Smooth muscle cell (in vitro differentiated cells): ENCODE data around the gene RWDD3. TPM values are rescaled to one million over a fixed set of nuclear protein-coding genes. Genes with fewer than 3 reads are reported as not detected.

Experiments
- DNase-seq: peaks from one replicate; lab custom pipeline; 2025; ENCODE audit not compliant: unreplicated experiment; lab: John Stamatoyannopoulos, UW
- H2AFZ ChIP-seq: fragments of 200-600 bp; sonication (generic); 2 replicates; pipeline ENCODE4 v1.6.0; 2016; ENCODE audit warnings: antibody characterized with exemption, low read depth, mild to moderate bottlenecking
- H3F3A ChIP-seq: fragments of 200-600 bp; sonication (generic); 2 replicates; pipeline ENCODE4 v1.6.0; 2017; ENCODE audit warnings: antibody characterized with exemption, low read depth
- H3K27ac ChIP-seq: fragments of 200-600 bp; sonication (generic); 2 replicates; pipeline ENCODE4 v1.5.1; 2016; ENCODE audit warnings: low read depth, mild to moderate bottlenecking
- H3K27me3 ChIP-seq: fragments of 200-600 bp; sonication (generic); 2 replicates; pipeline ENCODE4 v1.6.1; 2016; ENCODE audit warnings: low read depth, mild to moderate bottlenecking
- H3K36me3 ChIP-seq: fragments of 200-600 bp; sonication (generic); 2 replicates; pipeline ENCODE4 v1.5.1; 2016; ENCODE audit warnings: low read depth
- H3K4me1 ChIP-seq: fragments of 200-600 bp; sonication (generic); 2 replicates; pipeline ENCODE4 v1.5.1; 2016; ENCODE audit warnings: low read depth
- H3K4me2 ChIP-seq: fragments of 200-600 bp; sonication (generic); 2 replicates; pipeline ENCODE4 v1.6.0; 2016; ENCODE audit warnings: mild to moderate bottlenecking
- H3K4me3 ChIP-seq: fragments of 200-600 bp; sonication (generic); 2 replicates; pipeline ENCODE4 v1.5.1; 2016; ENCODE audit warnings: mild to moderate bottlenecking
- H3K79me2 ChIP-seq: fragments of 200-600 bp; sonication (generic); 2 replicates; pipeline ENCODE4 v1.6.0; 2016; ENCODE audit warnings: low read depth, mild to moderate bottlenecking
- H3K9ac ChIP-seq: fragments of 200-600 bp; sonication (generic); 2 replicates; pipeline ENCODE4 v1.6.0; 2016; ENCODE audit warnings: low read depth
- H3K9me3 ChIP-seq: fragments of 200-600 bp; sonication (generic); replicated peaks from 2 replicates; pipeline ENCODE4 v1.5.1; 2016; ENCODE audit warnings: low read depth
- H4K20me1 ChIP-seq: fragments of 200-600 bp; sonication (generic); 2 replicates; pipeline ENCODE4 v1.6.0; 2016; ENCODE audit warnings: low read depth
- WGBS: methylation state at CpG from one replicate; pipeline ENCODE4 v1.1.7; 2016; ENCODE audit warnings: low lambda C conversion rate; 5-methylcytosine and 5-hydroxymethylcytosine counted together
- polyA plus RNA-seq: library from polyadenylated mRNA; unstranded; fragments of >200 nt; fragmentation: Nextera tagmentation; extraction: Ambion mirVana; gene quantifications from 2 replicates; pipeline ENCODE4 v1.2.1, GENCODE V29; 2016
- total RNA-seq: library from RNA; depleted of rRNA; stranded (reverse); fragments of >200 nt; gene quantifications from 2 replicates; pipeline ENCODE4 v1.2.3, GENCODE V29; 2014
- TF ChIP-seq, protein P1 (sequence below): fragments of 200-600 bp; sonication (generic); IDR thresholded peaks from 2 replicates; pipeline ENCODE4 v1.5.1; 2017; ENCODE audit warnings: borderline replicate concordance, mild to moderate bottlenecking, antibody characterized with exemption; ENCODE audit not compliant: insufficient read depth, poor library complexity, severe bottlenecking

Gene RWDD3
- total and polyA plus RNA-seq, 2 experiments from 2014 or later, result 21.5 to 28.2 TPM

DNA sequence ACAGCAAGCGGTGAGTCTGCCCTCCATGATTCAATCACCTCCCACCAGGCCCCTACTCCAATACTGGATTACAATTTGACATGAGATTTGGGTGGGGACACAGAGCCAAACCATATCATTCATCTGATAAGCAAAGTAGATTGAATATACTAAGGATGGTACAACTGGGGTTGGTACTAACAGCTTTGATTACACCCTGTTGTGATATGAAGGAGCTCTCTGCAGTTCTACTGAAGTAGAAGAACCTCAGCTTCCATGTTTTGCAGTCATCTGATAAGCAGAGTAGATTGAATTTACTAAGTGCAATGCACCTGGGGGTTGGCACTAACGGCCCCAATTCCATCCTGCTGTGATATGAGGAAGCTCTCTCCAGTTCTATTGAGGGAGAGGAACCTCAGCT is 31.1 kb downstream of the RWDD3 start:
- no peaks in the 10 kb centered on the region for H3F3A ChIP-seq
- no peak overlapping the region for H3K9ac ChIP-seq
- no peaks in the 10 kb centered on the region for H3K4me1 ChIP-seq
- no peak overlapping the region for H3K4me2 ChIP-seq
- no peaks in the 10 kb centered on the region for H3K9me3 ChIP-seq
- H3K36me3 ChIP-seq, result no peaks in the 10 kb centered on the region
- H4K20me1 ChIP-seq, result no peaks in the 10 kb centered on the region
- no peak overlapping the region for H3K4me3 ChIP-seq
- TF ChIP-seq, protein P1, sequence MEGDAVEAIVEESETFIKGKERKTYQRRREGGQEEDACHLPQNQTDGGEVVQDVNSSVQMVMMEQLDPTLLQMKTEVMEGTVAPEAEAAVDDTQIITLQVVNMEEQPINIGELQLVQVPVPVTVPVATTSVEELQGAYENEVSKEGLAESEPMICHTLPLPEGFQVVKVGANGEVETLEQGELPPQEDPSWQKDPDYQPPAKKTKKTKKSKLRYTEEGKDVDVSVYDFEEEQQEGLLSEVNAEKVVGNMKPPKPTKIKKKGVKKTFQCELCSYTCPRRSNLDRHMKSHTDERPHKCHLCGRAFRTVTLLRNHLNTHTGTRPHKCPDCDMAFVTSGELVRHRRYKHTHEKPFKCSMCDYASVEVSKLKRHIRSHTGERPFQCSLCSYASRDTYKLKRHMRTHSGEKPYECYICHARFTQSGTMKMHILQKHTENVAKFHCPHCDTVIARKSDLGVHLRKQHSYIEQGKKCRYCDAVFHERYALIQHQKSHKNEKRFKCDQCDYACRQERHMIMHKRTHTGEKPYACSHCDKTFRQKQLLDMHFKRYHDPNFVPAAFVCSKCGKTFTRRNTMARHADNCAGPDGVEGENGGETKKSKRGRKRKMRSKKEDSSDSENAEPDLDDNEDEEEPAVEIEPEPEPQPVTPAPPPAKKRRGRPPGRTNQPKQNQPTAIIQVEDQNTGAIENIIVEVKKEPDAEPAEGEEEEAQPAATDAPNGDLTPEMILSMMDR, result no peak
- DNase-seq, result no peak
- H3K79me2 ChIP-seq, result no peaks in the 10 kb centered on the region
- no peak overlapping the region for H2AFZ ChIP-seq
- no peak overlapping the region for H3K27ac ChIP-seq
- H3K27me3 ChIP-seq, result no peaks in the 10 kb centered on the region
- WGBS, result 94% methylated on average over 2 of the region's 2 CpGs

DNA sequence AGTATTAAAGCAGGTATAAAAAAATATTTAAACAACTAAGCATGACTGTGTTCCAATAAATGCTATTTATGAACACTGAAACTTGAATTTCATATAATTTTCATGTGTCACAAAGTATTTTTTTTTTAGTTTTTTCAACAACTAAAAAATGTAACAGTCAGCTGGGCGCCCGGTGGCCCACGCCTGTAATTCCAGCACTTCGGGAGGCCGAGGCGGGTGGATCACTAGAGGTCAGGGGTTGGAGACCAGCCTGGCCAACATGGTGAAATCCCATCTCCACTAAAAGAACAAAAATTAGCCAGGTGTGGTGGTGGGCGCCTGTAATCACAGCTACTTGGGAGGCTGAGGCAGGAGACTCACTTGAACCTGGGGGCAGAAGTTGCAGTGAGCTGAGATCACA is 42.4 kb downstream of the RWDD3 start:
- H3K4me1 ChIP-seq, result no peaks in the 10 kb centered on the region
- TF ChIP-seq, protein P1, result no peak
- DNase-seq, result no peak
- no peak overlapping the region for H2AFZ ChIP-seq
- H3K9me3 ChIP-seq, result no peaks in the 10 kb centered on the region
- H3F3A ChIP-seq, result no peaks in the 10 kb centered on the region
- H3K79me2 ChIP-seq, result no peaks in the 10 kb centered on the region
- no peak overlapping the region for H3K4me3 ChIP-seq
- no peaks in the 10 kb centered on the region for H4K20me1 ChIP-seq
- H3K9ac ChIP-seq, result no peak overlapping the region
- 90% methylated on average over 7 of the region's 7 CpGs for WGBS
- H3K27ac ChIP-seq, result no peak overlapping the region
- no peaks in the 10 kb centered on the region for H3K27me3 ChIP-seq
- H3K36me3 ChIP-seq, result no peaks in the 10 kb centered on the region
- no peak overlapping the region for H3K4me2 ChIP-seq

DNA sequence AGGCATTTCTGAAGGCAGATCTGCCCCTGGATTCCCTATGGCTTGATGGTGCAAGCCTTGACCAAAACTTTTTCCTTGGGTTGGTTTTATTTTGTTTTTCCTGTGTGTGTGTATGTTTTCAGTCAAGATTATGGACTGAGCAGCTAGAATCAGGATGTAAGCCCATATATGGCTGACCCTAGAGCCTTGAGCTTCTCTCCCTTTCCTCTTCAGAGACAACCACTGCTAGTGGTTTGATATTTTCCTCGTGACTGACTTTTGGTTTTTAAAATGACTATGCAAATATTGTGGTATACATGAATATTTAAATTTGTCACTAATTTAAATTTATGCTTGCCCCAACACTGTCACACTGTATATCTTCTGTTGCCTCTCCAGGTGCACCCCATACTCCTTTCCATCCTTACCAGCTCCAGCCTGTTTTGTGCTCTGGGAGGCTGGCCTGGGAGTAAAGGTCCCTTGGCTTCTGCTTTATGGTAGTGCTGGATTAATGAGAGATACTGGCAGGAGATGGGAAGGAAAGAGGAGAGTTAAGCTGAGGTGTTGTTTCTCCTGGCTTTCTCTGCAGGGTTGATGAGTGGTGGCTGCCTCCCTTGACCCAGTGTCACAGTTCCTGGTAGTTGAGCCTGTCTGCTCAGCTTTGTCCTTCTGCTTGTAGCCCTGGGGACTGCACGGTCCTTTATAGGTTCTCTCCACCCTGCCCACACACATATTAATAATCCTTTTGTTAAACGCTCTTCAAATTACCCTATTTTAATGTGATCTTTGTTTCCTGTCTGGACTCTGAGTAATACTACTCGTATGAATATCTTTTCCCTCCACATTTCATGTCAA is 44.4 kb downstream of the RWDD3 start:
- DNase-seq, result no peak
- Histone ChIP-seq H3K9me3 (no peaks in the 10 kb centered on the region), H2AFZ (no peak overlapping the region), H3K9ac (no peak overlapping the region), H4K20me1 (no peaks in the 10 kb centered on the region), H3K4me1 (no peaks in the 10 kb centered on the region), H3F3A (no peaks in the 10 kb centered on the region), H3K27ac (no peak overlapping the region), H3K27me3 (no peaks in the 10 kb centered on the region), H3K4me3 (no peak overlapping the region), H3K36me3 (no peaks in the 10 kb centered on the region), H3K79me2 (no peaks in the 10 kb centered on the region), H3K4me2 (no peak overlapping the region)
- WGBS, result 88% methylated on average over 4 of the region's 4 CpGs
- TF ChIP-seq, protein P1, result no peak
